AG09309 (cell line): ENCODE data around the gene AUH.

ENCODE experiments used
- DNase-seq: peaks from one replicate; pipeline ENCODE4 v3.0.0-alpha.2; 2010; ENCODE audit warnings: low read depth
- H3K4me3 ChIP-seq: 2 replicates; pipeline ENCODE4 v1.5.1; 2011; ENCODE audit warnings: mild to moderate bottlenecking, low read depth, low read length, moderate library complexity; ENCODE audit not compliant: control insufficient read depth
- CTCF ChIP-seq: IDR thresholded peaks from 2 replicates; pipeline ENCODE4 v1.5.1; 2011; ENCODE audit warnings: mild to moderate bottlenecking, low read depth, low read length, inconsistent platforms; ENCODE audit not compliant: insufficient read depth, control insufficient read depth; ENCODE audit errors: missing control alignments

Gene AUH, protein sequence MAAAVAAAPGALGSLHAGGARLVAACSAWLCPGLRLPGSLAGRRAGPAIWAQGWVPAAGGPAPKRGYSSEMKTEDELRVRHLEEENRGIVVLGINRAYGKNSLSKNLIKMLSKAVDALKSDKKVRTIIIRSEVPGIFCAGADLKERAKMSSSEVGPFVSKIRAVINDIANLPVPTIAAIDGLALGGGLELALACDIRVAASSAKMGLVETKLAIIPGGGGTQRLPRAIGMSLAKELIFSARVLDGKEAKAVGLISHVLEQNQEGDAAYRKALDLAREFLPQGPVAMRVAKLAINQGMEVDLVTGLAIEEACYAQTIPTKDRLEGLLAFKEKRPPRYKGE

DNA sequence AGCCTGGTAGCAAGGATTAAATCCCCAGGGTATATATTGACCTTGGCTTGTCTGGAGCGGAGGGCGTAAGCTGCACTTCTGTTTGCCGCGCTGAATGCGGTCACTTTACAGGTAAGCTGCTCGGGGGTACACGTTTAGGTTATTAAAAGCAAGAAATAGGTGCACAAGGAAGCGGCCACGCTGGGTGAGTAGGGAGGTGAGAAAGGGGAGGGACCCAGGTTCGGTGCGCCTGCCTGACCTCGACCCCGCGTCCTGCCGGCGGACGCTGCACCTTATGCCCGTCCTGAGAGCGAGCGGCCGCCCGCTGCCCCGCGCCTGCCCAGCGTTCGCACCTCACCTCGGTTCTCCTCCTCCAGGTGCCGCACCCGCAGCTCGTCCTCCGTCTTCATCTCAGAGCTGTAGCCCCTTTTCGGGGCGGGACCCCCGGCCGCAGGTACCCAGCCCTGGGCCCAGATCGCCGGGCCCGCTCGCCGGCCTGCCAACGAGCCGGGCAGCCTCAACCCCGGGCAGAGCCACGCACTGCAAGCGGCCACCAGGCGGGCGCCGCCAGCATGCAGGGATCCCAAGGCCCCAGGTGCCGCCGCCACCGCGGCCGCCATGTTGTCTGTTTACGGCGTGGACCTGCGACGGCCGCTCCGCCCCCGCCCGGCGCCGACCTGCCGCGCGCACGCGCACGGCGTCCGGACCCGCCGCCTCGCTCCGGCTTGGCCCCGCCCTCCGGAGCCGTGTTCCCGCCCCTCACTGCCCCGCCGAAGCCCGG is at the start of gene AUH:
Gene AUH, minus strand, starts transcription at position 628 of the 760 bp plus-strand sequence. Its CDS starts 29 bp downstream, at position 599.
- DNase-seq, result no peak
- peak within 1 kb of the TSS; percentile 76 for H3K4me3 ChIP-seq
- no peak for TF ChIP-seq CTCF

DNA sequence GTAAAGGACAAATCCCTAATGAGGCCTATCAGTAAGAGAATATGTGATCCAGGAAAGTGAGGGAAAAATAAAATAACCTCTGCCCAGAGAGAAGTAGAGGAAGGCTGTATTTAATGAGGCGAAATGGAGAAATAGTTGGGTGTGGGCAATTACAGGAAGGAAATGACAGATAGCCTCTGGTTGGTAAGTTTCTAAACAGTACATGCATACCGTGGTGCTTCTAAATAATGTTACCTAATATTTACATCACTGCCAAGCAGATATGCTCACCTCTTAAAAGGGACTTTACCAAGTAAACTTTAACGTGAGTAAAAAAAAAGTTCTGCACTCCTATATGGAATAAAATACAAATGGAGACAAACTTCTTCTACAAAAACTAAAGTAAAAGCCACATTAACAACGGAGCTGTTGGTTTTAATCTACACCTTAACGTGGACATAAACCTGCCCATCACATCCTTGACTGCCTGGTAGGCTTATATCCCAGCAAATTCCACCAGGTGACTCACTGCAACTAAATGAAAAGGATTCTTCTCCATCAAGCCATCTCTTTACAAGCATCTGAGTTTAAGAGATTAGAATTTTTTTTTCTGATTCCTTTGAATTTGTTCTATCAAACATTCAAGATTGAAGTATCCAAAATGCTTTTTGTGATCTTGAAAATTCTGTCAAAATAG is 49.5 kb upstream of the AUH start:
- no peak overlapping the region for H3K4me3 ChIP-seq
- no peak for TF ChIP-seq CTCF
- no peak for DNase-seq

- no peak for TF ChIP-seq CTCF
- H3K4me3 ChIP-seq, result no peak overlapping the region
- no peak for DNase-seq
These were observed 48.4 kb upstream of the AUH start for GRCh38 chr9:91410161-91410560.

- no peak overlapping the region for H3K4me3 ChIP-seq
- DNase-seq, result no peak
- TF ChIP-seq CTCF, result no peak
These were observed 46.8 kb upstream of the AUH start for GRCh38 chr9:91408475-91408874.

- no peak for TF ChIP-seq CTCF
- DNase-seq, result no peak
- H3K4me3 ChIP-seq, result no peak overlapping the region
These were observed 46.0 kb upstream of the AUH start for GRCh38 chr9:91407580-91408318.
